Ovary (tissue), 9 donors: ENCODE data around the gene UBE2D3. TPM values are rescaled to one million over a fixed set of nuclear protein-coding genes. Genes with fewer than 3 reads are reported as not detected.
A peak's percentile ranks its signal among the peaks of the same experiment; 100 is the strongest.
"Not testable (repeated sequence)": the region's sequence is repeated elsewhere in the genome, so short reads cannot be mapped to it uniquely, and the experiment has no call there.

Experiments
- DNase-seq, 5 donors: peaks; one replicate each; pipeline ENCODE4 v3.0.0-alpha.2; 2019 to 2020
- H3K27ac ChIP-seq, 2 donors: fragments of 200-600 bp; one replicate each; pipeline versions ENCODE4 v1.5.1 to v1.8.0; 2019 to 2022
- H3K27me3 ChIP-seq: fragments of 200-600 bp; one replicate; pipeline ENCODE4 v1.8.0; 2022
- H3K36me3 ChIP-seq: fragments of 200-600 bp; sonication (generic); one replicate; pipeline ENCODE4 v1.5.1; 2019
- H3K4me1 ChIP-seq: one replicate; pipeline ENCODE4 v1.8.1; 2013; ENCODE audit warnings: mild to moderate bottlenecking, moderate library complexity; ENCODE audit not compliant: insufficient read depth
- H3K4me3 ChIP-seq: fragments of 200-600 bp; sonication (generic); one replicate; pipeline ENCODE4 v1.5.1; 2017
- H3K9me3 ChIP-seq, 2 donors: fragments of 200-600 bp in 1 of 2; sonication (generic) in 1 of 2; one replicate each; pipeline versions ENCODE4 v1.5.1 to v1.8.1; 2013 to 2019; ENCODE audit warnings: mild to moderate bottlenecking in 1 of 2, moderate library complexity in 1 of 2
- EP300 ChIP-seq: sonication (generic); formaldehyde crosslinking; IDR thresholded peaks from one replicate; pipeline ENCODE4 v1.6.1; 2017; ENCODE audit warnings: antibody characterized with exemption
- POLR2A ChIP-seq: fragments of 450-650 bp; IDR thresholded peaks from one replicate; pipeline ENCODE4 v1.6.1; 2017; ENCODE audit warnings: antibody characterized with exemption, mild to moderate bottlenecking, moderate library complexity
- WGBS, 3 donors: extraction: QIAGEN DNeasy Blood & Tissue Kit in 1 of 3; methylation state at CpG; one replicate each; pipeline versions ENCODE4 v1.1.5 to v1.1.7; 2013 to 2017; 5-methylcytosine and 5-hydroxymethylcytosine counted together
- intact Hi-C, 4 donors: fragments of 100-400 bp; cut with DNase I; formaldehyde crosslinking; loops; one replicate each; pipeline versions ENCODE4 v1.11.0 to v1.15.1; 2022 to 2023
- polyA plus RNA-seq, 2 donors: library from polyadenylated mRNA; stranded (reverse); fragments of 200-250 nt in 1 of 2; fragments of 350-450 nt in 1 of 2; fragmentation: Illumina TruSeq in 1 of 2; extraction: RNeasy Lipid Tissue Mini Kit (QIAGEN cat#74804) in 1 of 2; gene quantifications; one replicate each; pipeline ENCODE4 v1.2.3, GENCODE V29; 2013 to 2014
- total RNA-seq, 7 donors: library from RNA; depleted of rRNA in 2 of 7; stranded (reverse); fragments of >200 nt in 2 of 7; fragmentation: NEBNext Ultra II Directional in 3 of 7; extraction: Animal tissue kit (Norgen Biotek cat#: 25700) in 3 of 7; gene quantifications; one replicate each; pipeline versions ENCODE4 v1.1.0 to v1.2.4, GENCODE V29; 2016 to 2023
- TF ChIP-seq, protein P1 (sequence below), 3 donors: fragments of 450-650 bp in 2 of 3; fragments of 200-600 bp in 1 of 3; IDR thresholded peaks; one replicate each; pipeline versions ENCODE4 v1.5.1 to v1.8.0; 2016 to 2022; ENCODE audit warnings: antibody characterized with exemption in 3 of 3, mild to moderate bottlenecking in 1 of 3
- donor health status: DM: no; HTN: no; CAD: no; lungs with moderate emphysema.
- donor health status: DM: no; HTN: no; CAD: no.
- donor health status: Bipolar disorder and iron deficiency.
- donor health status: DM: yes; HTN: yes; CAD: no.
- donor health status: DM: no; HTN: no; CAD: no.
- donor health status: DM: yes; HTN: yes; CAD: no.

Gene UBE2D3
- total and polyA plus RNA-seq, 9 donors = 163 to 347 (median 258) TPM

DNA sequence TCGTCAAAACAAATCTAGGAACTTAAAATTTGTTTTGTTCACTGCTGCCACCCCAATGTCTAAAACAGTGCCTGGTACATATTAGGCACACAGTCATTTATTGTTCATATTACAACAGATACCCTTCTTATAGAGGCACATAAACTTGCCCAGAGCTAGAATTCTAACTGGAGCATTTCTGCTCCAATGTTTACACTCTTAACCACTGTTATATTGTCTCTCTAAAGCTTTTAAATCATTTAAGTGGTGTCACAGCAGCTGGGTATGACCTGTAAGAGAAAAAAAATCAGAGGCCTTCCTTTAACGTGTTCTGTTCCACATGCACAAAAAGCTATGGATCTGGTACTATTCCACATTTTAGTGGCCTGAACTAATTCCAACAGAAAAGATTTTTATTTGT lies 3.0 kb downstream of the UBE2D3 start:
- peak overlapping the region; percentile 22 to 99 for H3K27ac ChIP-seq

DNA sequence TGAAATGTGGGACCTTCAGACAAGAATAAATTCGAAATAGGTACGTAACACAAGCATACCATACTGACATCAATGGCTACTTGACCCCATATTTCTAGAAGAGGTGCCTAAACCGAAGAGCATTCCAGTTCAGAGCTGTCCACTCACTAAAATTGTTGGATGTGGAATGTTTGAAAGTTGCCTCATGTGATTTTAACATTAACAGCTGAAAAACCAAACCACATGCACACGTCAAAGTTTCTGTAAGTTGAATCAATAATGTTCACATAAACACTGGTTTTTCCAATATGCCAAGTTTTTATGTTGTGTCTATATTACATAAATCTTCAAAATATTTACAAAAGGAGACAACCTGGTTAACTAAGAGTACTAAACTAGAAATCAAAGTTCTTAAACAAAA lies 3.5 kb downstream of the UBE2D3 start:
- Histone ChIP-seq H3K27me3 (no peaks in the 10 kb centered on the region), H3K4me3 (peak overlapping the region; percentile 93), H3K27ac (no peak overlapping the region), H3K4me1 (peaks cover 2% of the 10 kb centered on the region), H3K36me3 (no peaks in the 10 kb centered on the region), H3K9me3 (no peaks in the 10 kb centered on the region)
- 29 to 39% (median 34%) methylated on average over 4 of the region's 4 CpGs for WGBS, 3 donors
- no peak for DNase-seq
- intact Hi-C loops = no loop called here
- TF ChIP-seq, protein P1, sequence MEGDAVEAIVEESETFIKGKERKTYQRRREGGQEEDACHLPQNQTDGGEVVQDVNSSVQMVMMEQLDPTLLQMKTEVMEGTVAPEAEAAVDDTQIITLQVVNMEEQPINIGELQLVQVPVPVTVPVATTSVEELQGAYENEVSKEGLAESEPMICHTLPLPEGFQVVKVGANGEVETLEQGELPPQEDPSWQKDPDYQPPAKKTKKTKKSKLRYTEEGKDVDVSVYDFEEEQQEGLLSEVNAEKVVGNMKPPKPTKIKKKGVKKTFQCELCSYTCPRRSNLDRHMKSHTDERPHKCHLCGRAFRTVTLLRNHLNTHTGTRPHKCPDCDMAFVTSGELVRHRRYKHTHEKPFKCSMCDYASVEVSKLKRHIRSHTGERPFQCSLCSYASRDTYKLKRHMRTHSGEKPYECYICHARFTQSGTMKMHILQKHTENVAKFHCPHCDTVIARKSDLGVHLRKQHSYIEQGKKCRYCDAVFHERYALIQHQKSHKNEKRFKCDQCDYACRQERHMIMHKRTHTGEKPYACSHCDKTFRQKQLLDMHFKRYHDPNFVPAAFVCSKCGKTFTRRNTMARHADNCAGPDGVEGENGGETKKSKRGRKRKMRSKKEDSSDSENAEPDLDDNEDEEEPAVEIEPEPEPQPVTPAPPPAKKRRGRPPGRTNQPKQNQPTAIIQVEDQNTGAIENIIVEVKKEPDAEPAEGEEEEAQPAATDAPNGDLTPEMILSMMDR (IDR thresholded peaks at IDR 0.05) = no peak
- TF ChIP-seq EP300 (no peak), POLR2A (no peak)

More for the DNA sequence above, 3.0 kb downstream of the UBE2D3 start:
- intact Hi-C loops = no loop called here
- TF ChIP-seq POLR2A = no peak
- TF ChIP-seq, protein P1 (IDR thresholded peaks at IDR 0.05) = no peak
- no peak for TF ChIP-seq EP300
- no peak for DNase-seq
- Histone ChIP-seq H3K4me1 (no peaks in the 10 kb centered on the region), H3K4me3 (peak overlapping the region; percentile 93), H3K9me3 (no peaks in the 10 kb centered on the region), H3K36me3 (no peaks in the 10 kb centered on the region), H3K27me3 (no peaks in the 10 kb centered on the region)
- 3 to 5% (median 3%) methylated on average over 2 of the region's 2 CpGs for WGBS, 3 donors

DNA sequence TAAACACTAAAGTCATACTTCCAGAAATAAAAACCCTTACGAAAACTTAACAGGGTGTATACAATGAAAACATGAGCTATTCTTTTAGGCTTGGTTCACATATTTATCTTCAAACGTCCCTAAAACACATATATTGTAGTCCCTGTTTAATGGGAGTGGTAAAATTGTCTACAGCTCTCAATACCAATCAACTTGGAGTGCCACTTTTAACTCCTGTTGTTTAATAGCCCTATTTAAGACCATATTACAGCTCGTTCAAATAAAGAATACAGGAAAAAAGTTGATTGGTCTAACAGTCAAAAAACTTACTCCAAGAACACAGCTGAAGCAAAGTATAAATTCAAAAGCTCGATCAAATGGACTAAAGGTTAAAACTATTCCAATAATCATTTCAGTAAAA lies 3.9 kb downstream of the UBE2D3 start:
- TF ChIP-seq, protein P1 (IDR thresholded peaks at IDR 0.05) = no peak
- TF ChIP-seq EP300 (no peak), POLR2A (no peak)
- Histone ChIP-seq H3K36me3 (no peaks in the 10 kb centered on the region), H3K4me3 (peak overlapping the region; percentile 93), H3K9me3 (no peaks in the 10 kb centered on the region), H3K27me3 (no peaks in the 10 kb centered on the region), H3K27ac (no peak overlapping the region), H3K4me1 (peaks cover 3% of the 10 kb centered on the region)
- intact Hi-C loops = no loop called here
- 10 to 20% (median 13%) methylated on average over 4 of the region's 4 CpGs for WGBS, 3 donors
- DNase-seq = no peak

DNA sequence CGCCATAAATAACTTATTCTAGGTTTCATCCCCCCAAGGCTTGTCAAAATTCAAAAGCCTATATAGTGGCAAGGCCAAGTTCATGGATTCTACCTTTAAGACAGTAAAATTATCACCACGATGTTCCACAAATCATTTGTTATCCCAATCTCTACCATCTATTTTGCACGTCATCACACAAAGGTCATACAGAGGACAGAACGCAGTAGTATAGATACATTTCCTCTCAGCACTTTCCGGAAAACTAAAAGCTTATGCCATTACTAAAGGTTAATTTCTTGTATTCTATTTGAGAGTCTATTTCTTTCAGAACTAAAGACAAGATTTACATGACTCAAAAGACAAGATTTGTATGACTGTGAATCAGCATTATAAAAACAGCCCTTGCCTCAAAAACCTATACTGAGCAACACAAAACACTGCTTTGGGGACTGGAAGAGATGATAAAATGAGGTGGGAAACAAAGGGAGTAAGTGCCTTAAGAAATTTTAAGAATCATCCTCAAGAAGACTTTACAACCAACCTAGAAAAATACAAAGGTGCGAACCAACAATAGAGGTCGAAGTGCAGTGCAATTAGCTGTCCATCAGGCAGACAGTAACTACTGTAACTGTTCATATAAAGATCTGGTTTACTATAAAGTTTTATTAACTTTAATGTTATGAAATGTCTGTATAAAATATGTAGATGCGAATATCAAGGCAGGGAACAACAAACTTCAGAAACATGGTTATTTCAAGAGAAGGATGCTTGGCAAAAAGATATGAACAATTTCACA lies 7.6 kb downstream of the UBE2D3 start:
- no peak for DNase-seq
- no peaks in the 10 kb centered on the region for H3K9me3 ChIP-seq
- intact Hi-C loops = loop anchor here in 1 of 4 donors (10.0 kb wide), 1 partner anchor 55 kb away; the partner anchor contains the start of gene MANBA
- no peak overlapping the region for H3K27ac ChIP-seq
- no peaks in the 10 kb centered on the region for H3K36me3 ChIP-seq
- 70 to 77% (median 76%) methylated on average over 8 of the region's 8 CpGs for WGBS, 3 donors
- H3K27me3 ChIP-seq = no peaks in the 10 kb centered on the region
- peaks cover 5% of the 10 kb centered on the region for H3K4me1 ChIP-seq
- TF ChIP-seq POLR2A = no peak
- TF ChIP-seq, protein P1 (IDR thresholded peaks at IDR 0.05) = no peak
- no peak for TF ChIP-seq EP300
- no peak overlapping the region for H3K4me3 ChIP-seq

DNA sequence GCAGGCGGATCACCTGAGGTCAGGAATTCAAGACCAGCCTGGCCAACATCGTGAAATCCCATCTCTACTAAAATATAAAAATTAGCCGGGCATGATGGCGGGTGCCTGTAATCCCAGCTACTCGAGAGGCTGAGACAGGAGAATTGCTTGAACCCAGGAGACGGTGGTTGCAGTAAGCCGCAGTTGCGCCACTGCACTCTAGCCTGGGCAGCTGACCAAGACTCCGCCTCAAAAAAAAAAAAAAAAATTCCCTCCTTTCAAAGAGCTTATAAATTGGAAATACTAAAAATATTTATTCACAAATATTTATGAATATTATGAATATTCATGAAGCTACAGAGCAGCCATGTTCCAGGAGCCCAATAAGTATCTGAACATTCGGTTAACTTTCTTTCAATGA lies 8.3 kb downstream of the UBE2D3 start:
- not testable (repeated sequence) for H3K4me3 ChIP-seq, H3K4me1 ChIP-seq, H3K9me3 ChIP-seq, DNase-seq, H3K36me3 ChIP-seq, H3K27me3 ChIP-seq, H3K27ac ChIP-seq
- intact Hi-C loops = loop anchor here in 1 of 4 donors (10.0 kb wide), 1 partner anchor 54 kb away; the partner anchor contains the start of gene MANBA
- WGBS, 3 donors = 93 to 97% (median 96%) methylated on average over 10 of the region's 10 CpGs
